HG02588 (cell line): ENCODE measurements around the gene MIB2.
A peak's percentile ranks its signal among the peaks of the same experiment; 100 is the strongest.
"Not testable (repeated sequence)": the region's sequence is repeated elsewhere in the genome, so short reads cannot be mapped to it uniquely, and the experiment has no call there.

Experiments
- ATAC-seq: cut with Tn5 transposase; IDR thresholded peaks from one replicate; pipeline ENCODE4 v1.9.1; 2021; ENCODE audit warnings: mild to moderate bottlenecking, moderate library complexity; ENCODE audit not compliant: unreplicated experiment

MIB2 gene

GRCh38 chr1:1646326-1646725 lies 31.0 kb downstream of the MIB2 start:
- not testable (repeated sequence) for ATAC-seq

DNA sequence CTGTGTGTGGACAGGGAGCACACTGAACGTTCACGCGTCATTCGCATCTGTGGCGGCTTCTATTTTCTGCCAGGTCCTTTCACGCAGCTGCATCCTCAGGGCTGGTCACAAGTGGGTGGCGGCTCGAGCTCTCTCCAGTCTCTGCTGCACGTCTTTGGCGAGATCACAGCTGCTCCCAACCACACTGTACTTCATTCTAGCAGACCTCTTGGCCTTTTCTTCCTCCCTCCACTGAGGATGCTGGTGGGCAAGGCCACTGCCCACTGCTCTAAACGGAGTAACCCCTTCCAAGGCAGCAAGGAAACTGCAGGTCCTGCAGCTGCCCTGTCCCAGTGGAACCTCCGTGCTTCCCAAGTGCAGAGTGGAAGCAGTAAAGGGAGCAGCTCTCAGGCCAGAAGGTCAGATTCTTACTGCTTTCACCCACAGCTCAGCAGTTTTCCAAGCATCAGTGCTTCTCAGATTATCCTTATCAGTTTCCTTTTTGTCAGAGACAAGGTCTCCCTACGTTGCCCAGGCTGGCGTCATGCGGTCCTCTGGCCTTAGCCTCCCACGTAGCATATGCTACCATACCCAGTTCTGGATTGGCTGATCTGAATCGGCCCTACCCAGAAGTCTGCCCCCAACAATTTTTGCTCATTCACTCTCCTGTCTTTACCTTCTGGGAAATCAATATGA lies 32.4 kb downstream of the MIB2 start:
- ATAC-seq: not testable (repeated sequence)

DNA sequence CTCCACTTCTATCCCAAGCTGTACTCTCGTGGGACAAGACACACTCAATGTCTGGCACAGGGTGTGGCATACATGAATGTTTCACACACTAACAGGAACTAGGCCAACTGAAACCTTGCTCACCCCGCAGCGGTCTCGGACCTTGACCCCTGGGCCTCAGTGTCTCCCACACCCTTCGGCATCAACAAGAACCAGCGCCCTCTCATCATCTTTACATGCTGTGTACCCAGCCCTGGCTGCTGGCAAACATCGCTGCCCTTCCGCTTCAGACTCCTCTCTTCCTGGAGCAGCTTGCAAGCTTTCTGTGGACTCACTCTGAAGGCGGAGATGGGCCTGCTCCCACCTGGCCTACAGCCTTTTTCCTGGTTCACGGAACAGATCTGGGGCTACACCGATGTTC lies 33.0 kb downstream of the MIB2 start:
- not testable (repeated sequence) for ATAC-seq

- ATAC-seq: peak; percentile 85
Measured at GRCh38 chr1:1658583-1659549, 43.6 kb downstream of the MIB2 start, which contains the start of gene CDK11B. TSS of gene CDK11B (minus strand) at chr1:1659004. CDS start at chr1:1657485, 1,519 bp downstream.

- not testable (repeated sequence) for ATAC-seq
Measured at GRCh38 chr1:1662392-1662791, 47.1 kb downstream of the MIB2 start.

GRCh38 chr1:1662830-1663560 lies 47.7 kb downstream of the MIB2 start:
- ATAC-seq: not testable (repeated sequence)

GRCh38 chr1:1664318-1664717 lies 49.0 kb downstream of the MIB2 start:
- ATAC-seq: not testable (repeated sequence)

GRCh38 chr1:1664941-1665814 lies 49.9 kb downstream of the MIB2 start:
- ATAC-seq: no peak

- no peak for ATAC-seq
Measured at GRCh38 chr1:1665815-1666251, 50.5 kb downstream of the MIB2 start.

- no peak for ATAC-seq
Measured at GRCh38 chr1:1666526-1666925, 51.2 kb downstream of the MIB2 start.

DNA sequence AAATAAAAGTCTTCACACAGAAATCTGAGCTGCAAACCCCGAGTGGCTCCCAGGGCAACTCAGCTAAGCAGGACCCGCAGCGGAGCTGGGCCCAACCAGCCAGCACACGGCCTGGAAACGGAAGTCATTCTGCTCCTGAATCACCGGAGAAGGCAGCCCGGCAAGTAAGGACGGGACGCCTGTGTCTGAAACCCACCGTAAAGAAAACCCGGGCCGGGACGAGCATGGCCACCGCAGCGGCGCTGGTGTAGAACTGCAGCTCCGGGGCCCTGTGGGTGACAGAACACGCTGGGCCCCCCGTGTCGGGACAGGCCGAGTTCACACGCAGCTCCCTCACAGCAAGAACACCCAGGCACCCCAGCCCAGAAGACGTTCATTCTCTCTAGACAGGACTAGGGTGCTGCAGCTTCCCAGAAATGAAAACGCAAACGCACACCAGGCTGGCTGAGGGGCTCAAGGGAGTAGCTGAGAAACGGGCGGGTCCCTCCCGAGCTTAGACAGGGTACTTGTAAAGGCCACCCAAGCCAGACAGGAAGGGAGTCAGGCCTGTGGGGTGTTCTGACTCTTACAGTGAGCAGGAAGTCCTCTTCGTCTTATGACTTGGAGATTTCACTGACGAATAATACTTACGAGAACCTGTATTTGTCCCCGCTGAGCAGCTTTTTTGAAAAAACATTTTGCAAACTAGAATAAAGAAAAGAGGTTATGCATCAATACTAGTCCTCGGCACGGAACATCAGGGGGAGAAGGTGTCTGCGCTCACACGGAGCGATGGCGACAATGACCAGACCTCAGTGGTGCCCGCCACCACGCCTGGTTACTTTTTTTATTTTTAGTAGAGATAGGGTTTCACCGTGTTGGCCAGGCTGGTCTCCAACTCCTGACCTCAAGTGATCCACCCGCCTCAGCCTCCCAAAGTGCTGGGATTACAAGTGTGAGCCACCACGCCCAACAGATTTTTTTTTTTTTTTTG lies 54.5 kb downstream of the MIB2 start:
- ATAC-seq: no peak

DNA sequence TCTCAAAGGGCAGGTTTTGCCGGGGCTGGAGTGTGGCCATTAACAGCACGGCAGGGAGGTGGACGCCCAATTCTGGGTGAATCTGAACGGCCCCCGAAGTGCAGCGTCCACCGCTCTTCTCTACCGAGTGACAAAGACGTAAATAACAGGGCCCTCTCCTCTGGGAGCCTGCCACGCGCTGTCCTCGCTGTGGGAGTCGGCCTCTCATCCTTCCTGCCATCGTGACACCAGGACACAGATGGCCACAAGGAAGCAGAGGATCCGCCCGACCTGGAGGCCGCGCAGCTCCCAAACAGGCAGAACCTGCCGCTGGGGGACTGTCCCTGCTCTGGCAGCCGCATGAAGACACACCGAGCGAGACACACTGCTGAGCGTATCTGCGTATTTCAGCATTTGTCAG lies 55.6 kb downstream of the MIB2 start:
- no peak for ATAC-seq

DNA sequence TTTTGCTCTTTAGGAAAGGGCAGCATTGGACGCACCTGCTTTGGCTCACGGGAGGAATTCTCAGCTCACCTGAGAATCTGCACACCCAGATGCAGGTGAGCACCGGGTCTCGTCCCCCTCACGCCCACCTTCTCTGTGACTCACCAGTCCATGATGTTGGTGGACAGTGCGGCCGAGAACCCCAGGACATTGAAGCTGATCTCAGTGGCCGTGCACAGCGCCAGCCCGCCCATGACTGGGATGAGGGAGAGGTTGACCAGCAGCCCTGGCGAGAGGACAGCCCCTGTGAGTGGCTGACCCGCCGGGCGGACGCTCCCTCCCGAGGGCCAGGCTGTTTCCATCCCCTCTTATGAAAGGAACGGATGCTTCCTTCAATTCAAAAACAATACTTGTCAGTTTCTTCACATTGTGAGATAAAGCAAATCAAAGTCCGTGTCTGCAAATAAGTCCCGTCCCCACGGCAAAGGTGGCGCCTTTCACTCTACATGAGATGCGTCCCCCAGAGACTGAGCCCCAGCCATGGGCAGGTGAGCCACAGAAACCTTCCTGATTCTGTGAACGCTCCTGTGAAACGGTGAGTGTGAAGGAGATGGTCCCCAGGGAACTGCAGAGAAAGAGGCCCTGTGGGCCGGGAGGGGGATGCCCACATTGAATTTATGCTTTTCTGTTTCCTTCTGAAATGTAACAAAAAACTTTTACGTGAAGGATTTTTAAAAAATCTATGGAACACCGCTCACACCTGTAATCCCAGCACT lies 56.2 kb downstream of the MIB2 start:
- no peak for ATAC-seq

GRCh38 chr1:1672181-1672965 lies 57.1 kb downstream of the MIB2 start:
- ATAC-seq: no peak

GRCh38 chr1:1674806-1675205 lies 59.5 kb downstream of the MIB2 start:
- ATAC-seq: not testable (repeated sequence)

GRCh38 chr1:1675218-1675617 lies 59.9 kb downstream of the MIB2 start:
- ATAC-seq: not testable (repeated sequence)

DNA sequence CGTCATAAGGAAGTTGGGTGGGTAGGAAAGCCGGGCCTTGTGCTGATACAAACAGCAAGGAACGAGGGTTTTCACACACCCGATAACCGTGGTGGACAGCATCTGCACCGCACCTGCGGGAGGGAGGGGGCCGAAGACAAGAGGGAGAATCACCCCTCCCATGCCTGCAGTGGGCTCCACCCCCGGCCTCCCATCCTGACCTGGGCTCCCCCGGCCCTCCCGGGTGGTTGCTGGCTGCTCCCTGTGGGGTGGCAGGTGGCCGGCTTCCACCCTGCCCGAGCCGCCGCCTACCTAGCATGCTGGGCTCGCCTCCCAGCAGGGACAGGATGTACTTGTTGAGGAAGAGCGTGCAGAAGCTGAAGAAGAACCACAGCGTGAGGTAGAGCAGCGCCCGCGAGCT lies 60.8 kb downstream of the MIB2 start:
- not testable (repeated sequence) for ATAC-seq
